GM21360 (cell line): ENCODE results near the gene INPP5A.
"Not testable (repeated sequence)": the region's sequence is repeated elsewhere in the genome, so short reads cannot be mapped to it uniquely, and the experiment has no call there.

ENCODE experiments used
- ATAC-seq: cut with Tn5 transposase; IDR thresholded peaks from one replicate; pipeline ENCODE4 v1.9.1; 2021; ENCODE audit warnings: mild to moderate bottlenecking, moderate library complexity; ENCODE audit not compliant: unreplicated experiment

INPP5A gene

GRCh38 chr10:132668048-132668394 lies 130.4 kb downstream of the INPP5A start:
- ATAC-seq = no peak

GRCh38 chr10:132669208-132669861 lies 131.7 kb downstream of the INPP5A start:
- no peak for ATAC-seq

GRCh38 chr10:132670546-132671227 lies 133.1 kb downstream of the INPP5A start:
- ATAC-seq = no peak

- ATAC-seq = no peak
These were observed 133.9 kb downstream of the INPP5A start for GRCh38 chr10:132671228-132672154.

GRCh38 chr10:132673746-132674145 lies 136.2 kb downstream of the INPP5A start:
- ATAC-seq = not testable (repeated sequence)

- ATAC-seq = no peak
These were observed 136.7 kb downstream of the INPP5A start for GRCh38 chr10:132674311-132674710.

GRCh38 chr10:132675031-132675740 lies 137.6 kb downstream of the INPP5A start:
- ATAC-seq = no peak

- ATAC-seq = no peak
These were observed 138.8 kb downstream of the INPP5A start for GRCh38 chr10:132676193-132676891.

GRCh38 chr10:132677096-132677472 lies 139.5 kb downstream of the INPP5A start:
- no peak for ATAC-seq

- no peak for ATAC-seq
These were observed 140.1 kb downstream of the INPP5A start for GRCh38 chr10:132677473-132678227.

GRCh38 chr10:132678436-132679216 lies 141.0 kb downstream of the INPP5A start:
- no peak for ATAC-seq

- ATAC-seq = no peak
These were observed 141.6 kb downstream of the INPP5A start for GRCh38 chr10:132679217-132679595.

- ATAC-seq = no peak
These were observed 142.1 kb downstream of the INPP5A start for GRCh38 chr10:132679640-132680039.

GRCh38 chr10:132680741-132681140 lies 143.2 kb downstream of the INPP5A start:
- ATAC-seq = not testable (repeated sequence)

- no peak for ATAC-seq
These were observed 144.5 kb downstream of the INPP5A start for GRCh38 chr10:132681858-132682755.

GRCh38 chr10:132684164-132684891 lies 146.7 kb downstream of the INPP5A start:
- no peak for ATAC-seq
